OCI-LY7 (cell line): Measurements from ENCODE around the gene KIF5A. TPM values are rescaled to one million over a fixed set of nuclear protein-coding genes. Genes with fewer than 3 reads are reported as not detected.

Experiments used
- BruUV-seq: library from RNA; stranded (reverse); fragments of 400-500 nt; replicated peaks from 2 replicates; lab custom pipeline; 2021; lab: Mats Ljungman, UMichigan
- CTCF ChIA-PET: fragments of 300-600 bp; sonication (Branson Sonifier 250); formaldehyde crosslinking; loops from one replicate; lab custom pipeline; 2022; ENCODE audit warnings: antibody characterized with exemption; ENCODE audit not compliant: unreplicated experiment; lab: Charles Lee
- POLR2A ChIA-PET: fragments of 300-600 bp; sonication (Branson Sonifier 250); formaldehyde crosslinking; loops from one replicate; lab custom pipeline; 2022; ENCODE audit warnings: antibody characterized with exemption; lab: Charles Lee
- DNase-seq: peaks from one replicate; pipeline ENCODE4 v3.0.0-alpha.2; 2015; ENCODE audit warnings: low spot score
- H2AFZ ChIP-seq: fragments of 200-600 bp; sonication (generic), shearing (Covaris generic); 2 replicates; pipeline ENCODE4 v1.6.1; 2014; ENCODE audit warnings: mild to moderate bottlenecking, antibody characterized with exemption, low read length, moderate library complexity
- H3K27ac ChIP-seq: fragments of 200-600 bp; sonication (generic); 2 replicates; pipeline ENCODE4 v1.5.1; 2014; ENCODE audit warnings: mixed run types, low read depth, mild to moderate bottlenecking, moderate library complexity, low read length, inconsistent platforms; ENCODE audit not compliant: poor library complexity, severe bottlenecking
- H3K36me3 ChIP-seq: fragments of 200-600 bp; sonication (generic); 2 replicates; pipeline ENCODE4 v1.6.1; 2014; ENCODE audit warnings: mild to moderate bottlenecking, antibody characterized with exemption, low read length, moderate library complexity, mixed read lengths; ENCODE audit not compliant: insufficient read depth
- H3K4me1 ChIP-seq: fragments of 200-600 bp; sonication (generic); 2 replicates; pipeline ENCODE4 v1.5.1; 2014; ENCODE audit warnings: mild to moderate bottlenecking, low read length; ENCODE audit not compliant: insufficient read depth, poor library complexity, severe bottlenecking
- H3K4me2 ChIP-seq: fragments of 200-600 bp; sonication (generic); 2 replicates; pipeline ENCODE4 v1.6.1; 2014; ENCODE audit warnings: mild to moderate bottlenecking, low read length
- H3K4me3 ChIP-seq: fragments of 200-600 bp; sonication (generic); 2 replicates; pipeline ENCODE4 v1.5.1; 2014; ENCODE audit warnings: mild to moderate bottlenecking, low read depth, low read length; ENCODE audit not compliant: poor library complexity, severe bottlenecking
- H3K79me2 ChIP-seq: fragments of 200-600 bp; sonication (generic); 2 replicates; pipeline ENCODE4 v1.6.1; 2016; ENCODE audit warnings: low read depth, mild to moderate bottlenecking, low read length, moderate library complexity, mixed read lengths; ENCODE audit not compliant: insufficient read depth
- H3K9me2 ChIP-seq: fragments of 200-600 bp; sonication (generic); 2 replicates; pipeline ENCODE4 v1.6.1; 2016; ENCODE audit warnings: mild to moderate bottlenecking, low read length, mixed read lengths; ENCODE audit not compliant: insufficient read depth
- H3K9me3 ChIP-seq: fragments of 200-600 bp; sonication (generic); 2 replicates; pipeline ENCODE4 v1.6.1; 2014; ENCODE audit warnings: mild to moderate bottlenecking, mixed run types, low read length, mixed read lengths
- H4K20me1 ChIP-seq: fragments of 200-600 bp; sonication (generic); 2 replicates; pipeline ENCODE4 v1.6.1; 2014; ENCODE audit warnings: mild to moderate bottlenecking, antibody characterized with exemption, low read length, moderate library complexity, mixed read lengths; ENCODE audit not compliant: insufficient read depth
- EZH2phosphoT487 ChIP-seq: fragments of 200-600 bp; sonication (generic); IDR thresholded peaks from 2 replicates; pipeline ENCODE4 v1.6.1; 2018; ENCODE audit warnings: low read depth, borderline replicate concordance, mild to moderate bottlenecking, mixed run types, antibody characterized with exemption, low read length, moderate library complexity, mixed read lengths
- intact Hi-C: fragments of 100-400 bp; cut with micrococcal nuclease; formaldehyde crosslinking; loops from one replicate; pipeline ENCODE4 v1.10.0; 2022; ENCODE audit not compliant: unreplicated experiment
- total RNA-seq, 2 experiments: library from RNA; depleted of rRNA in 1 of 2; stranded (reverse); fragments of >200 nt in 1 of 2; shearing (Covaris generic) in 1 of 2; gene quantifications; 2 replicates each; pipeline ENCODE4 v1.2.3, GENCODE V29; 2014 to 2022
- TF ChIP-seq, protein P1 (sequence below): fragments of 200-600 bp; sonication (generic); conservative IDR thresholded peaks from 2 replicates; pipeline ENCODE4 v1.5.1; 2014; ENCODE audit warnings: mild to moderate bottlenecking, antibody characterized with exemption, low read length, moderate library complexity, mixed read lengths

Gene KIF5A
- total RNA-seq, 2 experiments from 2014 or later, result 0.09 to 1.6 TPM

DNA sequence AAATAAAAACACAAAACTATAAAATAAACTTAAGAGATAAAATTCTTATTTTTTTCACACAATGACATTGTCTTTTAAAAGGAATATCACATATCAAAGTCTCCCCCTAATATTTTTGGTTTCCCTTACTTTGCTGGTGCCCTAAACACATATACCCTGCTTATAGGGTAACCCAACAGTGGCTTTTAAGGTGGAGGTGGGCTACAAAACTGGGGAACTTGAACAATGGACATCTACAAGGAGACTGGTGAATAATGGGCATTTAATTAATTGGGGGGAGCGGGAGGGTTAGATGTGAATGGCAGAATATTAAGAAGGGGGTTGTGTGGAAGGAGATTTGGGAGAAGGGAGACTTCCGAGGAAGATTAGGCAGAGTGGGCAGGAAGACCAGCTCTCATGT lies 73.5 kb downstream of the KIF5A start:
- CTCF ChIA-PET, result no interaction called here
- no TSS peak for BruUV-seq

DNA sequence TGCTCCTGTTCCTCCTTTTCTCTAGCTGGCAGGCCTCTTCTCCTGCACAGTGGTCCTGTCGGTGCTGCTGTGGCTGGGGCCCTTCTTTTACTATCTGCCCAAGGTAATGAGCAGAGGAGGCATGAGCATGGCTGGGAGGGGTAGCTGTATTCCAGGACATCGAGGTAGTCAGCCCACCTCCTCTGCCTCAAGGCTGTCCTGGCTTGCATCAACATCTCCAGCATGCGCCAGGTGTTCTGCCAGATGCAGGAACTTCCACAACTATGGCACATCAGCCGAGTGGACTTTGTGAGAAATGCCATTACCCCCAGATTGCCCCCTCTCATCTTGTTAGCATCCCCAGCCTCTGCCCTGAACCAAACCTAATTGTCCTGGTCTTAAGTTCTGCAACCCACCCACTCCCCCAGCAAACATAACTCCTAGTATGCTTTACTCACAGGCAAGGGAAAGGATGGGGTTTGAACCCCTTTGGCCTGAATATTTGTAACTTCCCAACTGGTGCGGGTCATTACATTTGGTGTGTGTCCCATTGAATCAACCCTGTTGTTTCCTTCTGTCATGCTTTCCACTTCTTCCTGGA lies 74.1 kb downstream of the KIF5A start:
- no peak overlapping the region for H3K27ac ChIP-seq
- ChIA-PET POLR2A (no interaction called here), CTCF (no interaction called here)
- no peaks in the 10 kb centered on the region for H3K79me2 ChIP-seq
- no peaks in the 10 kb centered on the region for H4K20me1 ChIP-seq
- no peaks in the 10 kb centered on the region for H3K4me1 ChIP-seq
- H3K9me3 ChIP-seq, result no peaks in the 10 kb centered on the region
- no peak overlapping the region for H2AFZ ChIP-seq
- intact Hi-C loops, result no loop called here
- no peaks in the 10 kb centered on the region for H3K36me3 ChIP-seq
- no peak for TF ChIP-seq EZH2phosphoT487
- TF ChIP-seq, protein P1, sequence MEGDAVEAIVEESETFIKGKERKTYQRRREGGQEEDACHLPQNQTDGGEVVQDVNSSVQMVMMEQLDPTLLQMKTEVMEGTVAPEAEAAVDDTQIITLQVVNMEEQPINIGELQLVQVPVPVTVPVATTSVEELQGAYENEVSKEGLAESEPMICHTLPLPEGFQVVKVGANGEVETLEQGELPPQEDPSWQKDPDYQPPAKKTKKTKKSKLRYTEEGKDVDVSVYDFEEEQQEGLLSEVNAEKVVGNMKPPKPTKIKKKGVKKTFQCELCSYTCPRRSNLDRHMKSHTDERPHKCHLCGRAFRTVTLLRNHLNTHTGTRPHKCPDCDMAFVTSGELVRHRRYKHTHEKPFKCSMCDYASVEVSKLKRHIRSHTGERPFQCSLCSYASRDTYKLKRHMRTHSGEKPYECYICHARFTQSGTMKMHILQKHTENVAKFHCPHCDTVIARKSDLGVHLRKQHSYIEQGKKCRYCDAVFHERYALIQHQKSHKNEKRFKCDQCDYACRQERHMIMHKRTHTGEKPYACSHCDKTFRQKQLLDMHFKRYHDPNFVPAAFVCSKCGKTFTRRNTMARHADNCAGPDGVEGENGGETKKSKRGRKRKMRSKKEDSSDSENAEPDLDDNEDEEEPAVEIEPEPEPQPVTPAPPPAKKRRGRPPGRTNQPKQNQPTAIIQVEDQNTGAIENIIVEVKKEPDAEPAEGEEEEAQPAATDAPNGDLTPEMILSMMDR, result no peak
- H3K4me3 ChIP-seq, result no peak overlapping the region
- no peak overlapping the region for H3K4me2 ChIP-seq
- BruUV-seq, result no TSS peak
- no peaks in the 10 kb centered on the region for H3K9me2 ChIP-seq
- no peak for DNase-seq

More for the DNA sequence above, 73.5 kb downstream of the KIF5A start:
- H3K9me2 ChIP-seq, result no peaks in the 10 kb centered on the region
- no peaks in the 10 kb centered on the region for H3K36me3 ChIP-seq
- intact Hi-C loops, result no loop called here
- H3K27ac ChIP-seq, result no peak overlapping the region
- no peaks in the 10 kb centered on the region for H3K79me2 ChIP-seq
- POLR2A ChIA-PET, result no interaction called here
- no peaks in the 10 kb centered on the region for H3K9me3 ChIP-seq
- no peak overlapping the region for H3K4me3 ChIP-seq
- H3K4me2 ChIP-seq, result no peak overlapping the region
- no peaks in the 10 kb centered on the region for H4K20me1 ChIP-seq
- TF ChIP-seq, protein P1, result no peak
- no peak for TF ChIP-seq EZH2phosphoT487
- no peaks in the 10 kb centered on the region for H3K4me1 ChIP-seq
- H2AFZ ChIP-seq, result no peak overlapping the region
- DNase-seq, result no peak

DNA sequence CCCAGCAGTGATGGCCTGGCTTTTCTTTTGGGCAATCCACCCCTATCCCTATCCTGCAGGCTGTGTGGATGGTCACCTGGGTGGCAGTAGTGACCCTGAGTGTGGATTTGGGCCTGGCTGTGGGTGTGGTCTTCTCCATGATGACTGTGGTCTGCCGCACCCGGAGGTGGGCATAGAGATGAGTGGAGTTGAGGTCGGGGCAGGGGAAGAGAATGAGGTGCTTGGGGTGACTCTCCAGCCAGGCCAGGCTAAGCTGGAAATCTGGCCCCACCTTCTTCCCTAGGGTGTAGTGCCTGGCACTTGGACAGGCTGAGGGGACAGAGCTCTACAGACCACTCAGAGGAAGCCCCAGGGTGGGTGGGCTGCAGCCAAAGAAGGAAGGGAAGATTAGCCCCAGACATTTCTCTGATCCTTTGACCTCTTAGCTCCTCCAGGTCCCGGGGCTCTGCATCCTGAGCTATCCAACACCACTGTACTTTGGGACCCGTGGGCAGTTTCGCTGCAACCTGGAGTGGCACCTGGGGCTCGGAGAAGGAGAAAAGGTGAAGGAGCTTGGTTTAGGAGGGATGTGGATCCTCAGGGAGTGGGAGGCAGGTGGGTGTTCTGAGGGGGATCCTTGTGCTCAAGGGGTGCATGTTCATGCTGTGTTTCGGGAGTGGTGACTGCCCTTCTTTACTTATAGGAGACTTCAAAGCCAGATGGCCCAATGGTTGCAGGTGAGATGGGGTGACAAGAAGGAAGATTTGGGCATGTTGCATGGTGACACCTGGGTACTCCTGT lies 74.8 kb downstream of the KIF5A start:
- BruUV-seq, result no TSS peak
- ChIA-PET POLR2A (no interaction called here), CTCF (no interaction called here)
- Histone ChIP-seq H3K79me2 (no peaks in the 10 kb centered on the region), H3K36me3 (no peaks in the 10 kb centered on the region), H3K27ac (no peak overlapping the region), H3K4me1 (no peaks in the 10 kb centered on the region), H3K9me3 (no peaks in the 10 kb centered on the region), H4K20me1 (no peaks in the 10 kb centered on the region), H3K9me2 (no peaks in the 10 kb centered on the region), H2AFZ (no peak overlapping the region), H3K4me3 (no peak overlapping the region), H3K4me2 (no peak overlapping the region)
- intact Hi-C loops, result no loop called here
- no peak for DNase-seq
- TF ChIP-seq EZH2phosphoT487, result no peak
- TF ChIP-seq, protein P1, result no peak
